SH-SY5Y (cell line): ENCODE results near the gene DOCK4.

ENCODE experiments used
- GATA2 ChIP-seq: IDR thresholded peaks from 2 replicates; pipeline ENCODE4 v1.6.1; 2011; ENCODE audit warnings: mild to moderate bottlenecking, low read depth, low read length
- GATA3 ChIP-seq: IDR thresholded peaks from 2 replicates; pipeline ENCODE4 v1.6.1; 2011; ENCODE audit warnings: low read depth, mild to moderate bottlenecking, low read length, moderate library complexity

Gene DOCK4

DNA sequence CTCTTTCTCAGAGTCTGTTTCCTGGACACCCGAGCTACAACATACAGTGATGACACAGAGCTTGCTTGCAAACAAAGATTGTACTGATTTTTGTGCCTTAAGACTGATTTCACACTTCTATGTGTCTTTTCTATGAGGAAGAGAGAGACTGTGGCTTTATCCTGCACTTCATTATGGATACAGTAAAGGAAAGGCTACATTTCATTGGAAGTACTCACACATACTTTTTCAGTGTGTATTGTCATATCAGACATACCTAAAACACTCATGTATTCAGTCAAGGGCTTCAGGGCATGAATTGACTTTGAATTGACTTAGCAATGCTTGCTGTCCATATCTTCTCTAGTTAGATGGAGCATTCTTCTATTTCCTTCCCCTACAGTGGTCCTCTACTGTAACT is 508.4 kb downstream of the DOCK4 start:
- no peak for TF ChIP-seq GATA3

- TF ChIP-seq GATA3 (no peak), GATA2 (no peak)
Observed at GRCh38 chr7:111694376-111694775, 511.8 kb downstream of the DOCK4 start.

- no peak for TF ChIP-seq GATA3
- no peak for TF ChIP-seq GATA2
Observed at GRCh38 chr7:111690364-111691111, 515.7 kb downstream of the DOCK4 start.

GRCh38 chr7:111685349-111685748 is 520.9 kb downstream of the DOCK4 start:
- TF ChIP-seq GATA2 (no peak), GATA3 (no peak)

DNA sequence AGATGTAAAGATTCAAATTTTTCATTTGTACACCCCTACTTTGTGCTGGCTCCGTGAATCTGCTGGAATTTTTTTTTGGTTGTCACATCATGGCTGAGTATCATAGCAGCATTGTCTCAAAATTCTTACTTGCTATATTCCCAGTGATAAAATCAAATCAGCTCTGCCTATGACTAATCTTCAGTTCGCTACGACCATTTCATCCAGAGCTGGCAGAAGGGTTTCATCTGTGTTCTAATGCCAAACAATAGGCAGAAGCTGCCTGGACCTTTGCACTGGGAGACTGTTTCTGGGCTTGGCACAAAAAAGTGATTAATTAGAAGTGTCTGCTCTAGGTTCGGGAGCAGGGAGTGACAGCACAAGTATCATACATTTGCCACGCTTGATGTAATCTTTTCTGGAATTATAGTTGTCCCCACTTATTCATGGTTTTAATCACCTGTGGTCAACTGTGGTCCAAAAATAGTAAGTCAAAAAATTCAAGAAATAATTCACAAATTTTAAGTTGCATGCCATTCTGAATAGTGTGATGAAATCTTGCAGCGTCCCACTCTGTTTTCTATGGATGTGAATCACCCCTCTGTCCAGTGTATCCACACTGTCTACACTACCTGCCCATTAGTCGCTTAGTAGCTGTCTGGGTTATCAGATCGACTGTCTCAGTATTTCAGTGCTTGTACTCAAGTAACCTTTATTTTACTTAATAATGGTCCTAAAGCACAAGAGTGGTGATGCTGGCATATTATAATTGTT is 523.4 kb downstream of the DOCK4 start:
- TF ChIP-seq GATA2: 0 out of 2 replicates have a peak, but pooled peaks have one; percentile 35
- TF ChIP-seq GATA3: no peak

DNA sequence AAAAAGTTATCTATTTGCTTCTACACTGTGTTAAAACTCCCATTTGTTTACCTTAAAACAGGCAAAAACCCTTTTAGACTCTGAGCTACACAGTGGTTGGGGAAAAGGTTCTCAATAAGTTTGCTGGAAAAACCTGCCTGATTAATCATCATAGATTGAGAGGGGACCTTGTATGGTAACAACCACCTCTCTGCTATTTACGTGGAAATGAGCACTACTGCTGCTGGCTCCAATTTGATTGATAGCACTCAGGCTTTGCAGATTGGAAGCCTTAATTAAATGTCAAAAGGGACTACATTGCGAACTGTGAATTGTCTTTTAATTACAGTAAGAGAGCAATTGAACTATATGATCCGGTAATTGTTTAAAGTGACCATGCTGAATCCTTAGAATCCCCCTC is 525.0 kb downstream of the DOCK4 start:
- TF ChIP-seq GATA2: no peak
- TF ChIP-seq GATA3: no peak

DNA sequence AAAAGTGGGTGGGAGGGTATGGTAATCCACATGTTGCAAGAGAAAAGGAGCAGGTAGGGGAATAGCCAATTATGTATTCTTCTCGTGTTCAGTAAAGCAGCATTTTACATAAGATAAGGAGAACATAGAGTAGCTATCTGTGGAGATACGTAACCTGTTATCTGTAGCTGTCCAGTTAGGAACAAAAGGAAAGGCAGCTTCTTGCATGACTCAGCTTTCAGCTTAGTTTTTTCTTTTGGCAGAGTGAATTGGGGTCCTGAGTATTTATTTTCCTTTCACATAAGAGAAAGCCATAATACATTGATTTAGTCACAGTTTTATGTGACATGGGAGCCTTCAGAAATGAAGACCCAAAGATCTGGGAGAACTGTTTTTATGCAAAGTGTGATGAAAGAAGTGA is 527.2 kb downstream of the DOCK4 start:
- TF ChIP-seq GATA3: no peak
- no peak for TF ChIP-seq GATA2

GRCh38 chr7:111678281-111678680 is 527.9 kb downstream of the DOCK4 start:
- TF ChIP-seq GATA2 (no peak), GATA3 (no peak)

DNA sequence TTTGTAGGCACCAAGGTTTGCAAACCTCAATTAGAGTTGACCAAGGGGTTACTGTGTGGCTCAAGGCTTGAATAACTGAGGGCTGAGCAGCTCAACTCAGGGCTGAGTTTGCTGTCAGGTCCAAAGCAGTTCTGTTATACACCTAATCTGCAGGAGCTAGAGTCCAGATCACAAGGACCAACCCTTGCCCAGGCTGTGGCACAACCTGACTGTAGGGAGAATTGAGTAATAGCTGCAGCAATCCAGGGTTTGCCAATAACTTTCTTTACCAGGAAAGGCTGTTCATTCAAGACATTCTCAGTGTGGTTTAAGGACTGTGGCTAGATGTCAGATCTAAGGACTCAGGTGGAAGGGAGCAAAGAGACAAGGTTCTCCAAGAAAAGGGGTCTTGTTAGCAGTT is 528.4 kb downstream of the DOCK4 start:
- TF ChIP-seq GATA2 (no peak), GATA3 (no peak)

- TF ChIP-seq GATA3: no peak
- TF ChIP-seq GATA2: no peak
Observed at GRCh38 chr7:111676811-111677210, 529.4 kb downstream of the DOCK4 start.
